Stimulated activated CD8-positive, alpha-beta memory T cell treated with anti-CD3 and anti-CD28 coated beads, Interleukin-12 subunit alpha, Interleukin-12 subunit beta, amount 100 ng/mL, for 24 hours (primary cell): ENCODE data around the gene PDZK1.
"Not testable (repeated sequence)": the region's sequence is repeated elsewhere in the genome, so short reads cannot be mapped to it uniquely, and the experiment has no call there.

Source experiments
- DNase-seq: peaks from one replicate; pipeline ENCODE4 v3.0.0-alpha.2; 2020; ENCODE audit errors: extremely low read depth

PDZK1 gene

GRCh38 chr1:145710291-145711027 lies 3.3 kb upstream of the PDZK1 start:
- DNase-seq = no peak

- no peak for DNase-seq
Observed at GRCh38 chr1:145708063-145708462, 895 bp upstream of the PDZK1 start.

- DNase-seq = no peak
Observed at GRCh38 chr1:145706086-145706664, 993 bp downstream of the PDZK1 start.

GRCh38 chr1:145705622-145706021 lies 1.5 kb downstream of the PDZK1 start:
- DNase-seq = no peak

- no peak for DNase-seq
Observed at GRCh38 chr1:145702826-145703225, 4.3 kb downstream of the PDZK1 start.

- no peak for DNase-seq
Observed at GRCh38 chr1:145702052-145702451, 5.1 kb downstream of the PDZK1 start.

- no peak for DNase-seq
Observed at GRCh38 chr1:145701306-145701862, 5.8 kb downstream of the PDZK1 start.

- no peak for DNase-seq
Observed at GRCh38 chr1:145696630-145696960, 10.6 kb downstream of the PDZK1 start.

GRCh38 chr1:145695821-145696629 lies 11.1 kb downstream of the PDZK1 start:
- DNase-seq = no peak

GRCh38 chr1:145692785-145693443 lies 14.3 kb downstream of the PDZK1 start:
- no peak for DNase-seq

GRCh38 chr1:145690587-145691558 lies 16.3 kb downstream of the PDZK1 start:
- no peak for DNase-seq

GRCh38 chr1:145689922-145690321 lies 17.2 kb downstream of the PDZK1 start:
- DNase-seq = no peak

GRCh38 chr1:145688924-145689323 lies 18.2 kb downstream of the PDZK1 start:
- DNase-seq = no peak

GRCh38 chr1:145688328-145688727 lies 18.8 kb downstream of the PDZK1 start:
- no peak for DNase-seq

GRCh38 chr1:145686078-145686477 lies 21.1 kb downstream of the PDZK1 start:
- DNase-seq = not testable (repeated sequence)

- not testable (repeated sequence) for DNase-seq
Observed at GRCh38 chr1:145684858-145685257, 22.3 kb downstream of the PDZK1 start.

GRCh38 chr1:145673217-145673616 lies 34.0 kb downstream of the PDZK1 start:
- DNase-seq = not testable (repeated sequence)

- DNase-seq = not testable (repeated sequence)
Observed at GRCh38 chr1:145670995-145671745, 36.0 kb downstream of the PDZK1 start.

GRCh38 chr1:145665015-145665414 lies 42.2 kb downstream of the PDZK1 start:
- DNase-seq = not testable (repeated sequence)

GRCh38 chr1:145662502-145662901 lies 44.7 kb downstream of the PDZK1 start:
- not testable (repeated sequence) for DNase-seq
